Measurements from ENCODE around the gene SETD3.
A peak's percentile ranks its signal among the peaks of the same experiment; 100 is the strongest.

SETD3 gene

GRCh38 chr14:99387880-99388279 is 92.8 kb downstream of the SETD3 start:
- no peak for DNase-seq

- no peak for DNase-seq
Observed at GRCh38 chr14:99384450-99385417, 95.9 kb downstream of the SETD3 start.

GRCh38 chr14:99383472-99384449 is 96.9 kb downstream of the SETD3 start:
- no peak for DNase-seq

GRCh38 chr14:99382781-99383471 is 97.7 kb downstream of the SETD3 start:
- no peak for DNase-seq

- DNase-seq: no peak
Observed at GRCh38 chr14:99382071-99382470, 98.6 kb downstream of the SETD3 start.

GRCh38 chr14:99381688-99382060 is 99.0 kb downstream of the SETD3 start:
- no peak for DNase-seq

GRCh38 chr14:99380991-99381687 is 99.5 kb downstream of the SETD3 start:
- DNase-seq: no peak

- DNase-seq: no peak
Observed at GRCh38 chr14:99380402-99380801, 100.3 kb downstream of the SETD3 start.

- DNase-seq: peak; percentile 15
Observed at GRCh38 chr14:99378782-99379214, 101.9 kb downstream of the SETD3 start.

GRCh38 chr14:99377951-99378350 is 102.7 kb downstream of the SETD3 start:
- DNase-seq: no peak

DNA sequence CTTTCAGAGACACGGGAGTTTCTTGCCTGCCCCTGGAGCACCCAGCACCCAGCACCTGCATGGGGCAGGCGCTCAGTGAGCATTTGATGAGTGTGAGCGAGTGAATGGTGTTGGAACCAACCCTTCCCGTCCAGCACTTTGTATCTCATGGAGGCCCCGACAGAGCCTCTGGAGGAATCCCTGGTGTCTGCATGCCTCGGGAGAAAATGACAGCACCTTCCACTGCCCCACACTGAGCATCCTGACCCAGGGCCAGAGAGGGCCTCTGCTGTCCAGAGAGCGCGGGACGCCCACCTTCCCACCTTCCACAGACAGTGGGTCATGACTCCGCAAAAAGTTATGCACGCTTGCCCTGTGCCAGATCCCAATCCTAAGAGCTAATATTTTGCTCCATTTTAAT is 105.7 kb downstream of the SETD3 start:
- no peak for DNase-seq

GRCh38 chr14:99363616-99364290 is 116.9 kb downstream of the SETD3 start:
- no peak for DNase-seq

DNA sequence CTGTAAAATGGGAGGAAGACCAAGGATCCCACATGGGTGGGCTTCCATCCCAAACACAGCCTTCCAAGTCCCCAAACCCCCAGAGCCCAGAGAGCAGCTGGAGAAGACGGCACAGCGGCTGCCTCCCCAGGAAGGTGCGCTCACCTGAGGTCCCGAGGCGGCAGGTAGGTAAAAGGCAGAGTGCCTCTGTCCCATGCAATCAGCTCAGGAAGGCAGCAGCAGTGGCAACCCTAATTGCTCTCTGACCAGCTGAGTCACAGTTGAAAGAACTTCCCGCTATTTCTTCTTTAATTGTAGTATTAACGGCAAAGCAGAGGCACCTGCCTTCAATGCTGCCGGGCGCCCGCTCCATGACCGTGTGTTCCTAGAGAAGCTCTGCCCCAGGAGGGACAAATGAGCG is 117.6 kb downstream of the SETD3 start:
- no peak for DNase-seq

DNA sequence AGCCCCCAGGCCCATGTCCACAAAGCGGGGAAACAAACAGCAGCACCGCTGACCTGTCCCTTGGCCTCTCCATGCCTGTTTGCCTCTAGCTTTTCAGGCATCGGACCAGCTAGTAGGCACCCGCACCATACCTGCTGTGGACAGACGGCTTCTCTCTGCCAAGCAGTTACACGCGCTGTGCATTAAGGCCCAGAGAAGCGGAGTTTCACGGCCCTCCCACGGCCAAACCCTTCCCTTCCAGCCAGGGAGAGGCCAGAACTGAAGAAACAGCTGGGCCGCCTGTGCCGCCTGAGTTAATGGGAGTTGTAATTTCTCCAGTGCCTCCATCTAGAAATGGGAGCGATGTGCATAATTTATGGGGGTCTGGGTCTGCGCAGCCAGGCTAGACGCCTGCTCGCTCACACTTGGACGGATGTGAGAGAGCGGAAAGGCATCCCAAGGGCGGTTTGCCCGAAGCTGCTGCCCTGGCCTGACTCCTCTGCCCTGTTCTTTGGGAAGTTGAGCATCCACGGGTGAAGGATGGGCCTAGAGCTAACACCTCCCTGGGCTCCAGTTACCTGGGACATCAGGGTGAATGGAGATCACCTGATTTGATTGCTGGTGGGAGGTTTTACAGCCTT is 119.0 kb downstream of the SETD3 start:
- DNase-seq: no peak

GRCh38 chr14:99360774-99361595 is 119.7 kb downstream of the SETD3 start:
- no peak for DNase-seq

GRCh38 chr14:99359906-99360305 is 120.8 kb downstream of the SETD3 start:
- DNase-seq: no peak

DNA sequence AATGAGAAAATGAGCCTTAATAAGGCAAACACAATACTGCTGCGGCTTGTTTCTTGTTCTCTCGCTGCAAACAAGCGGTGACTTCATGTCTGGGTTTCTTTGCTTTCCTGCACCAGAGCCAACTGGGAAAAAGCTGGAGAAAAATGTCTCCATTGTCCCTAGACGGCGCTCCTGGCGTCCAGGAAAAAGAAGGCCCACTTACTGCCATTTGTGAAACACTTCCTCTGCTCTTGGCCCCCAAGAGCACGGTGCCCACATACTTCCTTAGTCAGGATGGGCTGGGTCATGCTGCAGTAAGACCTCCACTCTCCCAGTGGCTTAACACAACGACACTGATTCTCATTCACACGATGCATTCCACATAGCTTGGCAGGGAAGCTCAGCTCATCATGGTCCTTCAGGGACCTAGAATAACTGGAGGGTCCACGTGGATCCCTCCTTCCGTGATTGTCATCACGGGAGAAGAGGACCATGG is 122.7 kb downstream of the SETD3 start:
- DNase-seq: no peak

- no peak for DNase-seq
Observed at GRCh38 chr14:99357151-99357915, 123.3 kb downstream of the SETD3 start.

DNA sequence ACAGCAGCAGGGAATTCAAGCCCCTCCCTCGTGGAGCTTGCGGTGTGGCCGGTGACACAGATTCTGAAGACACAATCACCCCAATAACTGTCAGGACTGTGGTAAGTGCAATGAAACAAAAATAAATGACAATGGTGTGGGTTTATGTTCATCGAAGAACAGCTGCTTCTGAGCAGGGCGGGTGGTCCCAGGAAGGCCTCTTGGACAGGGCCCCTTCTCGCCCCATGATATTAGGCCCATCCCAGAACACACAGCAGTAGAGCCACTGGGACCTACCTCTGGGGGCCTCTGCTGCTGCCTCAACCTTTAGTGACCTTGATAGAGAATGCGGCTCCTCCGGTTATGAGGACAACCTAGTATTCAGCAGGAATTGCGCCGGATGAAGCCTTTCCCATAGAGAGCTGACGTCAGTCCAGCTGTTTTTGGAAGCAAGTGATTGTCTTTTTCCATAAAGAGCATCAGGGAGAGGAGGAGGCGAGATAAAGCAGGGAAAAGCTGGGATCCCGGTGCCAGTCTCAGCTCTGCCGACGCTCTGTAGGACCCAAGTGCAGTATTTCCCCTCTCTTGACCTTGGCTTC is 124.5 kb downstream of the SETD3 start:
- DNase-seq: no peak
